Measurements from ENCODE around the gene BCL6B.

DNA sequence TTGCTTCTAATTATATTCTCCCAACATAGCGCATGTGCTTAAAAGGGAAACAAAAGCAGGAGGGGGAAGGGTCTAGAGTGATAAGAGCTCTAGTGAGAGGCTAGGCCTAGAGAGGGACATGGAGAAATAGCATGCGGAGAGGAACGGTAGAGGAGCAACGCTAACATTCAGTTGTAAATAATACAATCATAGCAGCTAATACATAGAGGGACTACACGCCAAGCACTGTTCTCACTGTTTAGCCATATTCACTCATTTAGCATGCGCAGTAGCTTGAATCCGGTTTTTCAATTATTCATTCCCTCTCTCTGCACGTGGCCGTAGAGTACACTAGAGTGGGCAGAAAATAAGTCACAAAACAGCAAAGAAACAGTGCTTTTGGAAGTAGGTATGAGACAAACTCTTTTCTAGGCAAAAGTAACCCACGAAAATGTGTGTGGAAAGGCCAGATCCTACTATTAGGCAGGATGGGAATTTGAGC, 28.7 kb upstream of the BCL6B start:
- no peak for TF ChIP-seq POLR2A (IDR thresholded peaks at IDR 0.05; ENCODE audit: low read depth, low read length)
- TF ChIP-seq TAF1 (IDR thresholded peaks at IDR 0.05; ENCODE audit: borderline replicate concordance, low read depth, low read length), result no peak
- TF ChIP-seq POLR2AphosphoS5 (IDR thresholded peaks at IDR 0.05; ENCODE audit: low read depth, low read length), result no peak
